Eye (tissue), 1 donor: ENCODE data around the gene PIK3R3.

Source experiments
- DNase-seq: peaks from one replicate; pipeline ENCODE4 v3.0.0-alpha.2; 2015

Gene PIK3R3

DNA sequence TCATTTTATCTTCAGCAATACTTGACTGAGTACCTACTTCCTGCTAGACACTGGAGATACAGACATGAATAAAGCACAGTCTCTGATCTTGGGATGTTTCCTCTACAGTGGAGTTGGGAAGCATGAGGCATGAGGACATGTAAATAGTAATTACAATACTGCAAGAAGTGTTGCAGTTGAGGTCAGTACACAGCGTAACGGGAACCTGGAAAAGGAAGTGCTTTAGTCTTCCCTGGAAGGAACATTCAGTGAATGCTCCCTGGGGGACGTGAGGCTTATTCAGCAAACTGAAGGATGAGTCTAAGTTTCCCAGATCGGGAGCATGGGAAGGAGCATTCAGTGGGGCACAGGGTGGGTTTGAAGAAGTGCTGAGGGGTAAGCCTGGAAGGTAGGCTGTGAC is 112.4 kb downstream of the PIK3R3 start:
- no peak for DNase-seq

GRCh38 chr1:46019348-46019747 is 113.1 kb downstream of the PIK3R3 start:
- no peak for DNase-seq

DNA sequence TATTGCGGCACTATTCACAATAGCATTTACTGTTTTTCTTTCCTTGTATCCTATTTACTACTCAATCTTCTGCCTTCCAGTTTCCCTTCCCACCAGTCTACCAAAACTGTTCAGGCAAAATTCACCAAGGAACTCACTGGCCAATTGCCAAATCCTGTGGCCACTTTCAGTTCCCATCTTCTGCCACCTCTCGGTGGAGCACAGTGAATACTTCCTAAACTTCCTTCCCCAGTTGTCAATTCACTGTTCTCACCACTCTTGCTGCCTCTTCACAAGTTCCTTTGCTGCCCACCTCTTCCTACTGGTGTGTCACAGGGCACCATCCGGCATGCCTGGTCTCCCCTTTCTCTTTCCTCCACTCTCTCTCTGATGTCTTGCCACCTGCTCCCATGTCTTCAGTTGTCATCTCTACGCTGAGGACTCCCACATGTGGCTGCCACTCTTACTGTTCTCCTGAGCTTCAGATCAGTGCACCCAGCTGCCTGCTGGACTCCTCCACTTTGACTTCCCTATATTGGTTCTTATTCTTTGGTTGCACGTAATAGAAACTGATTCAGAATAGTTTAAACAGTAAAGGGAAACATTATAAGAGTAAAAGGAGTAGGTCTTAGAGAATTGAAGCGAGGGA is 114.4 kb downstream of the PIK3R3 start:
- no peak for DNase-seq

DNA sequence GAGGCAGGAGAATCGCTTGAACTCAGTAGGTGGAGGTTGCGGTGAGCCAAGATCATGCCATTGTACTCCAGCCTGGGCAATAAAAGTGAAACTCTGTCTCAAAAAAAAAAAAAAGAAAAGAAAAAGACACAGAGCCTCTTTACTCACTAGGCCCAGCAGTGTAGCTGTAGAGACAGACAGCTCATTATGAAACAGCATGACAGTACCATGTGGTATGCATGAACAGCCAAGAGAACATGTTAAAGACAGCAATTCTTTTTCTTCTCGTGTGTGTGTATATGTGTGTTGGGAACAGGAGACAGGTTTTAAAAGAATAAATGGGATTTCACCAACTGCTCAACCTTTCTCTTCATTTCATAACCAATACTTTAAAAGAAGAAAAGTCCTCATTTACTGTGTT is 118.8 kb downstream of the PIK3R3 start:
- no peak for DNase-seq

DNA sequence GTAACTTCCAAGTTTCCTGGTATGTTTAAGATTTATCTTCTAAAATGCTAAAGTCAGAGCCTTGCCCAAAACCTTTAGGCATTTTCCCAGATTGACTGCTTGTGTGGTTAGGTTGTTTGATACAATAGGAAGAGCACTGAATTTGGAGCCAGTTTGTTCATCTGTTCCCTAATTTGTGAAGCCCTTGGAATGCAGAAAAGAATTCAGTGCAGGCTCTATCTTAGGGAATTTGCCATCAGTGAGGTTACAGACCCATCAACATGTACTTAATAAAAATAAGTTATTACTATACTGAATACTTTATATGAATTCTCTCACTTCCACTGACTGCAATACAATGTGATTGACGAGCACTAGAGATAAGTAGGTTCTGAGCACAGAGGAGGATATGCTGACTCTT is 120.2 kb downstream of the PIK3R3 start:
- DNase-seq: no peak

GRCh38 chr1:46011121-46011695 is 121.2 kb downstream of the PIK3R3 start:
- DNase-seq: no peak

DNA sequence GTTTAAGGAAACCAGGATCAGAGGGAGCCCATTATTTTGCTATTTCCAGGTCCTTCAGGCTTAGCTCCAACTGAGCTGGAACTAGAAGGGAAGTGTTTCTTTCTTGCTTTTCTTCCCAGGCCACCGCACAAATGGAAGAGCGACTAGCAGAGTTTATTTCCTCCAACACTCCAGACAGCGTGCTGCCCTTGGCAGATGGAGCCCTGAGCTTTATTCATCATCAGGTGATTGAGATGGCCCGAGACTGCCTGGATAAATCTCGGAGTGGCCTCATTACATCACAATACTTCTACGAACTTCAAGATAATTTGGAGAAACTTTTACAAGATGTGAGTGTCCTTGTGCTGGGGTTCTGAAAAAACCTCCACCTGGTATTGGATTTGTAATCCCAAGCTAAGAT is 121.8 kb downstream of the PIK3R3 start:
- no peak for DNase-seq

- DNase-seq: no peak
Measured at GRCh38 chr1:46008585-46008984, 123.8 kb downstream of the PIK3R3 start.

DNA sequence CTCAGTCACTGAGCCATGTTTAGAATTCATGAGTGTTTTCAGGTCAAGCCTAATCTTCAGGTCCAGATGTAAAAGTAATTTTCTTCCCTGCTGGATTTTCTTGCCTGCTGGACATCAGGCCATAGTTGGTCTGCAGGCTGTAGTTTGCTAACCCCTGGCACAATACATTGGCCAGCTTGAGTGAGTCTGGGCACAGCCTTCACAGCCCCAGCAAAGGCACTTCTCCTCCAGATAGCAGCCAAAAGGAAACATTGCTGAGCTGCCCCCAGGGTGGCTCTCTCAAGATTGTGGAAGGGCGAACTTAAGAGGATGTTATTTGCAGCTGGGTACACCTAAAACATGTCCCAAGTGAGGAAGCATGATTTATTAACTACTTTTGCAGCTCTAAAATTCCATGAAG is 126.8 kb downstream of the PIK3R3 start:
- no peak for DNase-seq

- DNase-seq: no peak
Measured at GRCh38 chr1:46004492-46004891, 127.9 kb downstream of the PIK3R3 start.

DNA sequence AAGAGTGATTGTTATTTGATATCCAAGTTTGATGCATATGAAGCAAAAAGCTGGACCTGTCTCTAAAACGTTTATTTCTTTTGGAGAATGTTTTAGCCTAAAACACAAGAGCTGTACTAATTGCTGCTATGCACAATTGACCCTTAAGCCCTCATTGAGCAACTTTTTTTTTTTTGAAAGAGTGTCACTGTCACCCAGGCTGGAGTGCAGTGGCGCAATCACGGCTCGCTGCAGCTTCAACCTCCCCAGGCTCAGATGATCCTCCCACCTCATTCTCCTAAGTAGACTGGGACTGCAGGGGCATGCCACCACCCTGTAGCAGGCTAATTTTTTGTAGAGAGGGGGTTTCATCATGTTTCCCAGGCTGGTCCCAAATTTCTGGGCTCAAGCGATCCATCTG is 129.1 kb downstream of the PIK3R3 start:
- DNase-seq: no peak

- DNase-seq: no peak
Measured at GRCh38 chr1:46002551-46003150, 129.8 kb downstream of the PIK3R3 start.

- no peak for DNase-seq
Measured at GRCh38 chr1:46001081-46001785, 131.2 kb downstream of the PIK3R3 start.

DNA sequence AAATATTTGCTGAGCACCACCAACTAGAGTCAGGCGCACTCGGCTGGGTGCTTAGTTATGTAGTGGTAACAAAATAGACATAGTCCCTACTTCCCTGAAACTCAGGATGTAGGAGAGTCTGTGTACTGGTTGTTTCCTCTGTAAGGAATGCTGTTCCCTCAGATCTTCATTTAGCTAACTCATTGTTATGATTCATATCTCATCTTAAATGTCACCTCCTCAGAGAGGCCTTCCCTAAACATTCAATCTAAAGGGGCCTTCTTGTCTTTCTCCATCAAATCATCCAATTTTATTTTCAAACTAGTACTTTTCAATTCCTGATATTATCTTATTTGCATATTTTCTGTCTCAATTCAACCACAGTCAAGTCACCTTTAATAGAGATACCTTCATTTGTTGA is 132.9 kb downstream of the PIK3R3 start:
- DNase-seq: no peak

DNA sequence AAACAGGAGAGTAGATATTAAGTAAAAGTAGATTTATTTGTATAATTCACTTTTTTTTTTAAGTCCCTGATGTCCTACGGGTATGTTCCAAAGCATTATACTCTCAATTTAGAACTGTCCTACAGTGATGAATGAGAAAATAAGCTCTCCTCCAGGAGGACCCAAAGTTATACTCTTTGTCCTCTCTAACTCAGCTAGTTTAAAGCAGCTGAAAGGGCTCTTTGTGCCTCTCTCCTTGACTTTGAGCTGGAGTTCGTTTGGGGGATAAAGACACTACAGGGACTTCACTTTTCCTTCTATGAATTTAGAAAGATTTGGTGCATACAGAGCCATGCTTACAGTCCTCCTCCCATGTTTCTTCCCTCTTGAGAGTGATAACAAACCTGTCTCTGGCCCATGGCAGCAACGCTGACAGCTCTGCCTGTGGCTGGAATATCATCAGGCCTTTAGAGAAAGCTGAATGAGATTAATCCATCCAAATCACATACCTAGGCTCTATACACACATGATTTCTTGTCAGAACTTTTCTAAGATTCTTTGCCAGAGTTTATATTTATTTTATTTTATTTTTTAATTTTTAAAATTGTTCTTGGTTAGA is 134.3 kb downstream of the PIK3R3 start:
- no peak for DNase-seq

DNA sequence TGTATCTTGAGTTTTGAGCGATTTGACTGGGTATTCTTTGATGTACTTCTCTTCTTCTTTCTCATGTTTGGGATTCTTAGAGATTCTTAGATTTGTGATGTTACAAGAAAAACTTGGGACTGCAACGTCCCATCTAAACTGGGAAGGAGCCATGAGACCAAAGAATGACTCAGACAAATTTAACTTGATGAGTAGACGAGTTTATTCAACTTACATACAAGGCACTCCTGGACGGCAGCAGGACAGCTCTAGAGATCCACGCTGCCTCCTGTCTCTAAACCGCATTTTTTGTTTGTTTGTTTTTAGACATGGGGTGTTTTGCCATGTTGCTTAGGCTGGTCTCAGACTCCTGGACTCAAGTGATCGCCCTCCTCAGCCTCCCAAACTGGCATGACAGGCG is 137.1 kb downstream of the PIK3R3 start:
- no peak for DNase-seq

- DNase-seq: no peak
Measured at GRCh38 chr1:45994423-45994822, 138.0 kb downstream of the PIK3R3 start.
